NCI-H1436 (cell line): Measurements from ENCODE around the gene CBLN3.
A peak's percentile ranks its signal among the peaks of the same experiment; 100 is the strongest.
"Not testable (repeated sequence)": the region's sequence is repeated elsewhere in the genome, so short reads cannot be mapped to it uniquely, and the experiment has no call there.

Source experiments
- DNase-seq: peaks from one replicate; lab custom pipeline; 2025; lab: John Stamatoyannopoulos, UW

The CBLN3 gene

GRCh38 chr14:24401810-24402702 is 27.4 kb downstream of the CBLN3 start:
- DNase-seq, result no peak

- no peak for DNase-seq
Observed at GRCh38 chr14:24399999-24400718, 29.3 kb downstream of the CBLN3 start.

DNA sequence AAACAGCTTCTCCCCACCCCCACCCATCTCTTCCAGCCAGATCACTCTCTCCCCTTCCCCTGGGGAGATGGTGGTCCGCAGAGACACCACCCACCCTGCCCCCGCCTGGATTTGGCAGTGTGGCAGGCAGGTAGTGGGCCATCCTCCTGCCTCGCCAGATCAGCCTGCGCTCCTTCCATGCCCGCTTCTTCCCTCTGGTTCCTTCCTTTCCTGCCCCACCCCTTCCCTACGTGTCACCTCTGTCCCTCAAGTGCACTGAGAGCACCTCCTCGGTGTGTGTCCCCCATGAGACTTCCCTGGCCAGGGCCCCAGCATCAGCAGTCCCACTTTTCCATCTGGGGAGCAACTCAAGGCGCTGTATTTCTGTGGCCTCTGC is 30.0 kb downstream of the CBLN3 start:
- no peak for DNase-seq

GRCh38 chr14:24398653-24399446 is 30.6 kb downstream of the CBLN3 start, which contains the start of gene NYNRIN:
TSS of gene NYNRIN (plus strand) at chr14:24399003. CDS start at chr14:24399247, 244 bp downstream.
- DNase-seq, result peak; percentile 17

DNA sequence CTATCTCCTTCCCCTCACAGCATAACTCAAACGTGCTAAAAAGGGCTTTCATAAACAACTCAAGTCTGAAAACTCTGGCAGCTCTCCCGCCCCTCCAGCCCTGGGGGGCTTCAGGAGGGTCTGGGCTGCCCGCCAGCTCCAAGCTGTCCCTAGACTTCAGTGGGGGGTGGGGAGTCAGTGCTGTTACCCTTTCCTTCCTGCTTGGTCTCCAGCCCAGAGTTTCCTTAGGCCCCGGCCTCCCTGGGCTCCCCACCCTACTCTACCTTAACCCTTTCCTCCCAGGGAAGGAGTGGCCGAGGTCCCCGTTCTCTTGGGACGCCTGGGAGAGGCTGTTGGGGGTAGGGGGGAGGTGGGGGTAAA is 31.2 kb downstream of the CBLN3 start:
- DNase-seq, result no peak

- no peak for DNase-seq
Observed at GRCh38 chr14:24397639-24398292, 31.7 kb downstream of the CBLN3 start.

DNA sequence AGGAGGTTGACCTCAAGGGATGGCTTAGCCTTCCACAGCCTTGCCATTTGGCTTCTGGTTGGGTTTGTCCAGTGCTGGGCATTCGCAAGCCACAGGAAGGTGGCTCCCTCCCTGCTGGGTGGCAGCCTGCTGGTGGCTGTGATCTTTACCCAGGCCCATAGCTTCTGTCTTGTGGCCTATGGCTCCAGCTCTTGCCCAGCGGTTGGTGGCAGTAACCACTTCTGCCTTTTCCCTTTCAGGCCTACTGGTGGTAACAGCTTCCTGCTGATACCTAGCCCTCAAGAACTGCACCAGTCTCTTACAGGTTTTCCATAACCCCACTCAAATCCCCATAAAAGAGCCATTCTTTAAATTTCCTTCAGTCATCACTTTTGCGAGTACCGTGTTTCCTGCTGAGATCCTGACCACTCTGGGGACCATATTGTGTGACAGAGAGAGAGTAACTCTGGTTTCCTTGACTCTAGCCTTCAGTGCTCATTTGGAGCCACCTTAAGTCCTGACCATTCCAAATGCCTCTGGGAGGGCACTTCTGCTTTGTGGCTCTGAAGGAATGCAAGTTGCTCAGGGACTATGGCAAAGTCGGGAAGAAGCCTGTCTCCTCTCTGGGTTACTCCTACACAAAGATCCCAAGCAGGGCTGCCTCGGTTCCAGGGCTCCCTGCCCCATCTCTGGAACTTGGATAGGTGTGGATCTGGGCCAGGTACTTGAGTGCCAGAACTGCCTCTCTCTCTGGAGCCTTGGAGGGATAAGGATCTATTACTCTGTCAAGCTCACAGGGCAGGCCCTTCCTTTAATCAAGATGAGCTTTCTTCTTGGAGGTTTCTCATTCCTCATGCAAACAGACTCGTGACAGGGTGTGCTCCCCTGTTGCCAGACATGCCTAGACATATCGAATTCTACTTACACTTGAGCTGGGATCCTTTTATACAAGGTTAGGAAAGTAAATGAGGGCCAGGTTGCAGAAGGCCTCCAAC is 33.6 kb downstream of the CBLN3 start:
- no peak for DNase-seq

DNA sequence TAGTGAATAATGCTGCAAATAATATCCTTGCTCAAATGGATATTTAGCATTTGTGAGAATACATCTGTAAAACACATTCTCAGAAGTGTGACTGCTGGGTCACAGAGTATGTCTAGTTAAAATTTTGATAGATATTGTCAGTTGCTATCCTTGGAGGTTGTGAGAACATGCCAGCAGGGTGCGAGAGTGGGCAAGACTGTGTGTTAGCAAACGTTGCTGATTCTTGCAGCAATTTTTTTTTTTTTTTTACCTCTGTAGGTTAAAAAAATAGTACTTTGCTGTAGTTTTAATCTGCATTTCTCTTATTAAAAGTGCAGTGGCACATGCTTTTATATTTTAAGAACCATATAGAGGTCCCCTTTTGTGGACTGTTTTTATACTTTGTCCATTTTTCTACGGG is 35.2 kb downstream of the CBLN3 start:
- no peak for DNase-seq

DNA sequence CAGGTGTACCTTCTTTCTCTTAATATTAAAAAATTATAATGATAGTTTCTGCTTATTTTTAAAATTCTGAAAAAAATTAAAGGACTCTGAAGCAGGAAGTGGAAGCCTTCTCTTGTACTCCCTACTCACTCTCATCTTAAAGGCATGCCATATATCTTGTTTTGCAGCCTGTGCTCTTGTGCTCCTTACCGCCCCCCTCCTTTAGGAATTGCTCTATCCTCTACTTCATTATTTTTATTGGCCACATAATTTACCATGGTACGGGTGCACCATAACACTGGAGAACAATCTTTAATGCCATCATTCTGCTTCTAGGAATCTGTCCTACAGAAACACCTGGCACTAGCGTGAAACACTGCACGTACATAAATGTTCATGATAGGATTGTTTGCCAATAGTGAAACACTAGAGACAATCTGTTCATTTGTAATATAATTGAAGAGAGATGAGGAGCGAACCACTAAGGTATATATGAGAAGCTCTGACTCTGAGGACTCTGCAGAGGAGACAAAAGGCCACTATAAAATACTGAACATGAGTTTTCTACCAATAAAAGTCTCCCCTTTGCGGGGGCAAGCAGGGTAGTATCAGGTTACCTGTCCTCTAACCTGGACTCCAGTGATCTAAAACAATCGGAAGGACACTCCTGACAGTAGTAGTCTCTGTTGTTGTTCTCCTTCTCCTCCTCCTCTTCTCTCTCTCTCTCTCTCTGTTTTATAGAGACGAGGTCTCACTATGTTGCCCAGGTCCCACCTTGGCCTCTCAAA is 37.0 kb downstream of the CBLN3 start:
- DNase-seq, result peak; percentile 23

DNA sequence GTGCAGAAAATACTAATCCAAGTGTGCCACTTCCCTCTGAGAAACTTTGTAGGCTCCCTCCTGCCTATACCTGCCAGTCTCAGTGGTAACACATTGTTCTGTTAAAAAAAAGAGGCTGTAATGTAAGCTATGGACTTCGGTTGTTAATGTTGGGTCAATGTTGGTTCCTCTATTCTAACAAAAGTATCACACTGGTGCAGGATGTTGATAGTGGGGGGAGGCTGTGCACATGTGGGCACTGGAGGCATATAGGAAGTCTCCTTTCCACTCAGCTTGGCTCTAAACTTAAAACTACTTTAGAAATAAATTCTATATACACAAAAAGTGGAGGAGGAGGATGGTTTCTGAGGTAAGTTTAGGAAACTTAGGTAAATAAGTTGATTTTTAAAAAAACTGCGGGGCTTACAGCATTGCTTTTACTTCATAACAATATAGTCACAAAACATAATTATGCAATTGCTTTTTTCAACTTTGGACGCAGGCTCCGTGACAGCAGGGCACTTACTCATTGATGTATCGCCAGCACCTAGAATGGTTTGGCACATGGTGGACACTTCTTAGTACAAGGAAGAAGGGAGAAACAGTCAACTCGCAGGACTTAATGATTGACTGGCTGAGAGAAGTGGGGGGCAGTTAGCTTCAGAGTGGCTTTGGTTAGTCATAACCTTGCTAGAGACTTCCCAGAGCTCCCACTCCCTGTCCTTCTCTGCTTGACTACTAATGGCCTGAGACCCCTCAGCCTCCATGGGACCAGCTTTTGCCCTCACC is 38.6 kb downstream of the CBLN3 start:
- DNase-seq, result no peak

- no peak for DNase-seq
Observed at GRCh38 chr14:24389226-24389848, 40.1 kb downstream of the CBLN3 start.

- no peak for DNase-seq
Observed at GRCh38 chr14:24388474-24389179, 40.8 kb downstream of the CBLN3 start.

GRCh38 chr14:24387579-24387978 is 41.9 kb downstream of the CBLN3 start:
- DNase-seq, result not testable (repeated sequence)

- no peak for DNase-seq
Observed at GRCh38 chr14:24387009-24387345, 42.5 kb downstream of the CBLN3 start.

DNA sequence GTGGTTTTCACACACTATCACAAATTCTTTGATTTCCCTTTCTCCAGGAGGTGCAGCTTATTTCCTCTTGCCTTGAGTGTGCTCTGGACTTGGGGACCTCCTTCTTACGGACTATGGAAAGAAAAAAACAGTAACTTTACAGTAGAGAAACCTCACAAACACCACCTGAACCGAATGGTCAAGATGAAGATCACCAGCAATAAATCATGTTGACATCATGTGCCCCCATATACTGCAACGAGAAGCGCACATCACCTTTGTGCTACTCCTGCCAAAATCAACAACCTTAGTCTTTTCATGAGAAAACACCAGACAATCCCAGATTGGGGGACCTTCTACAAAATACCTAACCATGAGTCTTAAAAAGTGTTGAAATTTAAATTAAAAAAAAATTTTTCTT is 43.9 kb downstream of the CBLN3 start:
- DNase-seq, result no peak

DNA sequence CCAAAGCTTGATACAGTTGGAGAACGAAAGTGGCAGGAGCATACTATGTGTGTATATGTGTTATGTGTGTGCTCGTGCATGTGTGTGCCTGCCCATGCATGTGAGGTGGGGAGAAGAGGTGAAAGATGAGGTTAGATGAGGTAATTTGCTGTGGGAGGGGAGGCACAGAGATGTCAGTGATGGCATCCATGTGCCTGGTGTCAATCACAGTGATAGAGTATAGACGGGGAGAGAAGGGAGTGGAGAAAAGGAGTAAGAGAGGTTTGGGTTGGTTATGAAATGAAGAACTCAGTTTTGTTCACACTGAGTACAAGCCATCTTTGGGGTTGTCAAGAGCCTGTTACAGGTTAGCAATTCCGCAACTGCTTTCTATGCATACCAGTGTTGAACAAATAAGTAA is 45.3 kb downstream of the CBLN3 start:
- no peak for DNase-seq

DNA sequence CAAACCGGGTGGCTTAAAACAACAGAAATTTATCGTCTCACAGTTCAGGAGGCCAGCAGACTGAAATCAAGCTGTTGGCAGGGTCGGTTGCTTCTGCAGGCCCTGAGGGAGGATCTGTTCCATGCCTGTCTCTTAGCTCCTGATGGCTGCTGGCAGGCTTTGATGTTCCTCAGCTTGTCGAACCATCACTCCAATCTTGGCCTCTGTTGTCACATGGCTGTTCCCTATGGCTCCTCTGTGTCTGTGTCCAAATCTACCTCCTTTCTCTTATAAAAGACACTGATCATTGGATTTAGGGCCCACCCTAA is 47.5 kb downstream of the CBLN3 start:
- no peak for DNase-seq

DNA sequence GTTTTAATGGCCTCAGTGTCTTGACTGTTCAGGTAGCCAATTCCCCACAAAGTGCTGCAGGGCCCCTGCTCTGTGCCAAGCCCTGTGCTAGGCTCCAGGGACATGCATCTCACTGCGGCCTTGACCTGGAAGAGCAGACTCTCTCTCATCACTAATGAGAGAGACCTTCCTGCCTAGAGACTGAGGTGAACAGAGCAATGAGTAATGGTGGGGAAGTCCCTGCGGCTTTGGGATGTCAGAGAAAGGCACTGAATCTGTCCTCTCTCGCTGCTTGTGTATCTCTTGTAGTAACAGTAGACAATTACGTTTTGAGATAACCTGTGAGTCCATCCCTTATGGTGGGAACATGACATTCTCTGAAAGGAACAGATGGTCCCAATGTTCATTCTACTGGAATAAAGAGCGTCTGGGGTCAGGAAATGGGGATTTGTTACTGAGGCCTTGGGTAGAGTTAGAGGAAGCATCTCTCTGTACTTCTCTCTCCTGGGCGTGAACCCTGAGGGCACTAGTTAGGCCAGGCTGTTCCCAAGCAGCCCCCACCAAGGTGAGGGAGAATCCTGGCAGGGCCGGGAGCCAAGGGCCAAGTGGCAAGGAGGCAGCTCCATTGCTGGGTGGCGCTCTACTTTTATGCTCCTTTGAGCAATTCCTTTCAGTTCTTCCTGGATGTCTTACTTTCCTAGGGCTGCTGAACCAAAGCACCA is 48.0 kb downstream of the CBLN3 start:
- no peak for DNase-seq
